ENCODE measurements around the gene PITPNC1. TPM values are rescaled to one million over a fixed set of nuclear protein-coding genes. Genes with fewer than 3 reads are reported as not detected.

The PITPNC1 gene
- total and polyA plus RNA-seq, 2 of the 13 experiments (the other 11 are each of a cell fraction or from before 2014, with no cell fraction given) = 4.1 to 5.7 TPM

DNA sequence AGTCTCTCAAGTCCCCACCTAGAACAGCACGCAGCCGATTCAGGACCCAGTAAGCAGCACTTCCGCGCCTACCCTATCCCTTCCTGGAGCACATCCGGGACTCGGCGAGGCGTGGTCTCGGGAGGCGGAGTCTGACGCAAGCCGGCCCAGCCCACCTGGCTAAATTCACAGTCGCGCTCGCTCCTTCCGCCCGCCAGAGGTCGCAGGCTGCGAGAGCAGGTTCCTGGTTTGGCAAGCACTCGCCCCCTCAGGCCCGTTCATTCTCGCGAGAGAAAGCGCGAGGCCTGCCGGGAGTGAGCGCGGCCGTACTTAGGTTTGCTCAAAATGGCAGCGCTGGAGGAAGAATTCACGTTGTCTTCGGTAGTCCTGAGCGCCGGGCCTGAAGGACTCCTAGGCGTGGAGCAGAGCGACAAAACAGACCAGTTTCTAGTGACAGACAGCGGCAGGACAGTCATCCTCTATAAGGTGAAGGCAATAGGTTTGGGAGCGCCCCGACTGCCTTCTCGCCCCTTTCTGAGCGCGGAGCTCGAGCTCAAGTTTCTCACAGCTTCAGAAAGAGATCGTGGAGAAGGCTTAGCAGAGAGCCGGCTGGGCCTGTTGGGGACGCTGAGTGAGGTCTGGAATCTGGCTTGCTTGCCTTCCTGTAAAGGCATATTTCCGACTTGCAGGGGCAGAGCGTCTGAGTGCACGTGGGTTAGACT, 340.7 kb downstream of the PITPNC1 start, which contains the start of gene NOL11 (continued):
- TF ChIP-seq ZBTB20 (CRISPR knock-in tag; IDR thresholded peaks at IDR 0.05; ENCODE audit: borderline replicate concordance, low read depth) (peak; percentile 89), ZNF17 (CRISPR knock-in tag; IDR thresholded peaks at IDR 0.05) (no peak; the same call in 1 of the 2 replicates), ZNF652 (CRISPR knock-in tag; IDR thresholded peaks at IDR 0.05; ENCODE audit: borderline replicate concordance, low read depth) (no peak; the same call in 1 of the 2 replicates), MIER3 (CRISPR knock-in tag; IDR thresholded peaks at IDR 0.05; ENCODE audit: borderline replicate concordance) (peak; percentile 99), ZNF883 (CRISPR knock-in tag; IDR thresholded peaks at IDR 0.05; ENCODE audit: not compliant biosample characterization) (peak; percentile 93), ZBTB8A (CRISPR knock-in tag; IDR thresholded peaks at IDR 0.05; ENCODE audit: borderline replicate concordance, low read depth) (peak; percentile 63; the same call in 1 of the 2 replicates), POLR2AphosphoS2 (IDR thresholded peaks at IDR 0.05; ENCODE audit: low read depth, low read length) (peak; percentile 28; the same call in 1 of the 2 replicates), ZNF569 (CRISPR knock-in tag; IDR thresholded peaks at IDR 0.05; ENCODE audit: borderline replicate concordance) (0 out of 2 replicates have a peak, but pooled peaks have one; percentile 61), MATR3 (CRISPR knock-in tag; IDR thresholded peaks at IDR 0.05) (no peak), GZF1 (CRISPR knock-in tag; IDR thresholded peaks at IDR 0.05) (0 out of 2 replicates have a peak, but pooled peaks have one; percentile 64)
- TF ChIP-seq, protein P1, sequence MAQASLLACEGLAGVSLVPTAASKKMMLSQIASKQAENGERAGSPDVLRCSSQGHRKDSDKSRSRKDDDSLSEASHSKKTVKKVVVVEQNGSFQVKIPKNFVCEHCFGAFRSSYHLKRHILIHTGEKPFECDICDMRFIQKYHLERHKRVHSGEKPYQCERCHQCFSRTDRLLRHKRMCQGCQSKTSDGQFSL (CRISPR knock-in tag; IDR thresholded peaks at IDR 0.05) = no peak; the same call in 1 of the 2 replicates
- TF ChIP-seq, protein P2, sequence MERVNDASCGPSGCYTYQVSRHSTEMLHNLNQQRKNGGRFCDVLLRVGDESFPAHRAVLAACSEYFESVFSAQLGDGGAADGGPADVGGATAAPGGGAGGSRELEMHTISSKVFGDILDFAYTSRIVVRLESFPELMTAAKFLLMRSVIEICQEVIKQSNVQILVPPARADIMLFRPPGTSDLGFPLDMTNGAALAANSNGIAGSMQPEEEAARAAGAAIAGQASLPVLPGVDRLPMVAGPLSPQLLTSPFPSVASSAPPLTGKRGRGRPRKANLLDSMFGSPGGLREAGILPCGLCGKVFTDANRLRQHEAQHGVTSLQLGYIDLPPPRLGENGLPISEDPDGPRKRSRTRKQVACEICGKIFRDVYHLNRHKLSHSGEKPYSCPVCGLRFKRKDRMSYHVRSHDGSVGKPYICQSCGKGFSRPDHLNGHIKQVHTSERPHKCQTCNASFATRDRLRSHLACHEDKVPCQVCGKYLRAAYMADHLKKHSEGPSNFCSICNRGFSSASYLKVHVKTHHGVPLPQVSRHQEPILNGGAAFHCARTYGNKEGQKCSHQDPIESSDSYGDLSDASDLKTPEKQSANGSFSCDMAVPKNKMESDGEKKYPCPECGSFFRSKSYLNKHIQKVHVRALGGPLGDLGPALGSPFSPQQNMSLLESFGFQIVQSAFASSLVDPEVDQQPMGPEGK (CRISPR knock-in tag; IDR thresholded peaks at IDR 0.05) = peak; percentile 73
- TF ChIP-seq, protein P3, sequence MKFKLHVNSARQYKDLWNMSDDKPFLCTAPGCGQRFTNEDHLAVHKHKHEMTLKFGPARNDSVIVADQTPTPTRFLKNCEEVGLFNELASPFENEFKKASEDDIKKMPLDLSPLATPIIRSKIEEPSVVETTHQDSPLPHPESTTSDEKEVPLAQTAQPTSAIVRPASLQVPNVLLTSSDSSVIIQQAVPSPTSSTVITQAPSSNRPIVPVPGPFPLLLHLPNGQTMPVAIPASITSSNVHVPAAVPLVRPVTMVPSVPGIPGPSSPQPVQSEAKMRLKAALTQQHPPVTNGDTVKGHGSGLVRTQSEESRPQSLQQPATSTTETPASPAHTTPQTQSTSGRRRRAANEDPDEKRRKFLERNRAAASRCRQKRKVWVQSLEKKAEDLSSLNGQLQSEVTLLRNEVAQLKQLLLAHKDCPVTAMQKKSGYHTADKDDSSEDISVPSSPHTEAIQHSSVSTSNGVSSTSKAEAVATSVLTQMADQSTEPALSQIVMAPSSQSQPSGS (CRISPR knock-in tag; IDR thresholded peaks at IDR 0.05) = peak; percentile 90; the same call in 1 of the 2 replicates
- TF ChIP-seq, protein P4, sequence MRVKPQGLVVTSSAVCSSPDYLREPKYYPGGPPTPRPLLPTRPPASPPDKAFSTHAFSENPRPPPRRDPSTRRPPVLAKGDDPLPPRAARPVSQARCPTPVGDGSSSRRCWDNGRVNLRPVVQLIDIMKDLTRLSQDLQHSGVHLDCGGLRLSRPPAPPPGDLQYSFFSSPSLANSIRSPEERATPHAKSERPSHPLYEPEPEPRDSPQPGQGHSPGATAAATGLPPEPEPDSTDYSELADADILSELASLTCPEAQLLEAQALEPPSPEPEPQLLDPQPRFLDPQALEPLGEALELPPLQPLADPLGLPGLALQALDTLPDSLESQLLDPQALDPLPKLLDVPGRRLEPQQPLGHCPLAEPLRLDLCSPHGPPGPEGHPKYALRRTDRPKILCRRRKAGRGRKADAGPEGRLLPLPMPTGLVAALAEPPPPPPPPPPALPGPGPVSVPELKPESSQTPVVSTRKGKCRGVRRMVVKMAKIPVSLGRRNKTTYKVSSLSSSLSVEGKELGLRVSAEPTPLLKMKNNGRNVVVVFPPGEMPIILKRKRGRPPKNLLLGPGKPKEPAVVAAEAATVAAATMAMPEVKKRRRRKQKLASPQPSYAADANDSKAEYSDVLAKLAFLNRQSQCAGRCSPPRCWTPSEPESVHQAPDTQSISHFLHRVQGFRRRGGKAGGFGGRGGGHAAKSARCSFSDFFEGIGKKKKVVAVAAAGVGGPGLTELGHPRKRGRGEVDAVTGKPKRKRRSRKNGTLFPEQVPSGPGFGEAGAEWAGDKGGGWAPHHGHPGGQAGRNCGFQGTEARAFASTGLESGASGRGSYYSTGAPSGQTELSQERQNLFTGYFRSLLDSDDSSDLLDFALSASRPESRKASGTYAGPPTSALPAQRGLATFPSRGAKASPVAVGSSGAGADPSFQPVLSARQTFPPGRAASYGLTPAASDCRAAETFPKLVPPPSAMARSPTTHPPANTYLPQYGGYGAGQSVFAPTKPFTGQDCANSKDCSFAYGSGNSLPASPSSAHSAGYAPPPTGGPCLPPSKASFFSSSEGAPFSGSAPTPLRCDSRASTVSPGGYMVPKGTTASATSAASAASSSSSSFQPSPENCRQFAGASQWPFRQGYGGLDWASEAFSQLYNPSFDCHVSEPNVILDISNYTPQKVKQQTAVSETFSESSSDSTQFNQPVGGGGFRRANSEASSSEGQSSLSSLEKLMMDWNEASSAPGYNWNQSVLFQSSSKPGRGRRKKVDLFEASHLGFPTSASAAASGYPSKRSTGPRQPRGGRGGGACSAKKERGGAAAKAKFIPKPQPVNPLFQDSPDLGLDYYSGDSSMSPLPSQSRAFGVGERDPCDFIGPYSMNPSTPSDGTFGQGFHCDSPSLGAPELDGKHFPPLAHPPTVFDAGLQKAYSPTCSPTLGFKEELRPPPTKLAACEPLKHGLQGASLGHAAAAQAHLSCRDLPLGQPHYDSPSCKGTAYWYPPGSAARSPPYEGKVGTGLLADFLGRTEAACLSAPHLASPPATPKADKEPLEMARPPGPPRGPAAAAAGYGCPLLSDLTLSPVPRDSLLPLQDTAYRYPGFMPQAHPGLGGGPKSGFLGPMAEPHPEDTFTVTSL (CRISPR knock-in tag; IDR thresholded peaks at IDR 0.05; ENCODE audit: borderline replicate concordance) = peak; percentile 48; the same call in 1 of the 2 replicates
- TF ChIP-seq, protein P5, sequence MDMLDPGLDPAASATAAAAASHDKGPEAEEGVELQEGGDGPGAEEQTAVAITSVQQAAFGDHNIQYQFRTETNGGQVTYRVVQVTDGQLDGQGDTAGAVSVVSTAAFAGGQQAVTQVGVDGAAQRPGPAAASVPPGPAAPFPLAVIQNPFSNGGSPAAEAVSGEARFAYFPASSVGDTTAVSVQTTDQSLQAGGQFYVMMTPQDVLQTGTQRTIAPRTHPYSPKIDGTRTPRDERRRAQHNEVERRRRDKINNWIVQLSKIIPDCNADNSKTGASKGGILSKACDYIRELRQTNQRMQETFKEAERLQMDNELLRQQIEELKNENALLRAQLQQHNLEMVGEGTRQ (IDR thresholded peaks at IDR 0.05; ENCODE audit: low read depth, low read length) = no peak
- TF ChIP-seq, protein P5 (CRISPR knock-in tag; IDR thresholded peaks at IDR 0.05; ENCODE audit: borderline replicate concordance) = peak; percentile 59; the same call in 1 of the 2 replicates
